Measurements from ENCODE around the gene WNT7B. TPM values are rescaled to one million over a fixed set of nuclear protein-coding genes. Genes with fewer than 3 reads are reported as not detected.

The WNT7B gene
- not detected in 2 replicates for total RNA-seq (2013; cell fraction: nucleolus; rRNA removed)
- under 0.01 TPM in 1 of 2 replicates, not detected in the other for total RNA-seq (2014; rRNA removed)
- not detected in 2 replicates for total RNA-seq (2014; rRNA removed; fragmentation: Illumina TruSeq; extraction: Trizol)
- total RNA-seq (2021), result not detected in 2 replicates
- polyA plus RNA-seq (2011; ENCODE audit: low read depth), result 0.13 TPM
- polyA plus RNA-seq (2011; rRNA removed), result not detected in 2 replicates
- not detected in 2 replicates for polyA plus RNA-seq (2011; cell fraction: cytosol; rRNA removed)
- polyA plus RNA-seq (2011; cell fraction: nucleus; rRNA removed), result 0.06 TPM in 1 of 2 replicates, not detected in the other
- 0.55 and 0.89 TPM in 2 replicates for polyA plus RNA-seq (2012)
- polyA plus RNA-seq (2014; fragmentation: Illumina TruSeq; extraction: Trizol), result not detected in 2 replicates
- not detected for polyA plus RNA-seq (2014; fragmentation: Nextera tagmentation; extraction: Ambion mirVana)
- 0.12 and 0.27 TPM in 2 replicates for polyA plus RNA-seq (2014; rRNA removed)
- not detected for polyA plus RNA-seq (2016; fragmentation: Nextera tagmentation; extraction: Ambion mirVana)
- polyA minus RNA-seq (2011; rRNA and poly(A)+ RNA removed), result not detected in 2 replicates
- not detected in 2 replicates for polyA minus RNA-seq (2011; cell fraction: cytosol; rRNA and poly(A)+ RNA removed)
- not detected in 2 replicates for polyA minus RNA-seq (2011; cell fraction: nucleus; rRNA and poly(A)+ RNA removed)
- percentile 9 among the genes with signal in this experiment for Bru-seq, nascent RNA
- BruChase-seq, experiment 1, labeled RNA remaining after a 6-hour chase, result percentile 9 among the genes with signal in this experiment
- percentile 19 among the genes with signal in this experiment for BruChase-seq, experiment 2, labeled RNA remaining after a 2-hour chase
- long read RNA-seq, experiment 1, result 0 reads
- long read RNA-seq, experiment 2, result 0 reads

DNA sequence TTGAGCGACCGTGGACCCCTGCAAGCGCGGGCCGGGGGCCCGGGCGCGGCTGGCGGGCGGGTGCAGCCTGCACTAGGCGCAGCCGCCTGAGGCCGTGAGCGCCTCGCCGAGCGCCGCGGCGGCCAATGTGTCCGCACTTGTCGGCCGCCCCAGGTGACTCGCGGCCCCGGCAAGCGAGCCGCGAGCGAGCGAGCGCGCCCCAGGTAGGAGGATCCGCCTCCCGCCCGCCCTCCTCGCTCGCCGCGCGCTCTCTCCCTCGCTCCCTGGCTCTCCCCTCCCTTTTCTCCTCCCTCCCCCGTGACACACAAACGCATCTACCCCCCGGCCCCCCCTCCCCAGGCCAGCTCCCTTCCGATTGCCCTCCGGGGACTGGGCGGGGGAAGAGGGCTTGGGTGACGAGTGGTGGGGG is at the start of gene WNT7B:
Gene WNT7B, minus strand, starts transcription at position 160 of the 409 bp plus-strand sequence. CDS start 408 bp downstream, outside the sequence.
- no peaks in the 10 kb centered on the region for H3K79me2 ChIP-seq (ENCODE audit: control insufficient read depth, insufficient read depth, low read length)
- in situ Hi-C loops (cut with MboI), result no loop called here
- H3K9ac ChIP-seq (ENCODE audit: control insufficient read depth, insufficient read depth, low read length), result no peak within 1 kb of the TSS
- H4K20me1 ChIP-seq (ENCODE audit: control insufficient read depth, insufficient read depth), result no peaks in the 10 kb centered on the region
- no peak within 1 kb of the TSS for H3K4me3 ChIP-seq
- FAIRE-seq (no peak), ATAC-seq (no peak), DNase-seq (ENCODE audit: low read depth, low spot score) (no peak)
- no peaks in the 10 kb centered on the region for H3K36me3 ChIP-seq (ENCODE audit: control insufficient read depth in 2 of 2, insufficient read depth in 2 of 2, low read length in 1 of 2)
- peaks cover 3% of the 10 kb centered on the region for H3K4me1 ChIP-seq (ENCODE audit: control insufficient read depth, insufficient read depth, low read length)
- ChIA-PET POLR2A (no interaction called here), SMC1A (ENCODE audit: uncharacterized antibody, unreplicated experiment) (no interaction called here), RAD21 (ENCODE audit: unreplicated experiment) (interaction anchor here (0.5 kb wide), 1 partner anchor 242 kb away, joined by 4 read pairs; no protein-coding TSS in a partner anchor), CTCF (no interaction called here)
- peak within 1 kb of the TSS; percentile 48; the same call in 1 of the 2 replicates for H3K4me2 ChIP-seq (ENCODE audit: control insufficient read depth, insufficient read depth)
- no peak within 1 kb of the TSS for H3K27ac ChIP-seq (ENCODE audit: control insufficient read depth, insufficient read depth)
- TF ChIP-seq JUND (IDR thresholded peaks at IDR 0.05; ENCODE audit: low read depth, low read length), result no peak
- no peak for TF ChIP-seq NFYB (IDR thresholded peaks at IDR 0.05; ENCODE audit: insufficient read depth, low read depth, low read length)
- TF ChIP-seq NBN (IDR thresholded peaks at IDR 0.05), result no peak
- TF ChIP-seq SUZ12 (IDR thresholded peaks at IDR 0.05; ENCODE audit: unreplicated experiment), result peak; percentile 86
- no TSS peak for BruUV-seq (replicated peaks)
- H2AFZ ChIP-seq (ENCODE audit: control insufficient read depth, low read depth, low read length), result no peak within 1 kb of the TSS
- 7% methylated on average over 35 of the region's 49 CpGs for WGBS (ENCODE audit: insufficient coverage, insufficient replicate concordance, low lambda C conversion rate, missing lambda C conversion rate)
- intact Hi-C loops (cut with micrococcal nuclease; ENCODE audit: unreplicated experiment), result no loop called here
- peaks cover 7 to 20% of the 10 kb centered on the region in 2 experiments; a peak in 3 of 4 replicates for H3K27me3 ChIP-seq (replicated peaks in 1 of 2; ENCODE audit: control insufficient read depth in 2 of 2, insufficient read depth in 2 of 2, low read length in 1 of 2)
- H3K9me3 ChIP-seq (replicated peaks; ENCODE audit: control insufficient read depth, insufficient read depth, low read length), result no peaks in the 10 kb centered on the region
